ENCODE measurements around the gene FDCSP.
"Not testable (repeated sequence)": the region's sequence is repeated elsewhere in the genome, so short reads cannot be mapped to it uniquely, and the experiment has no call there.

FDCSP gene

DNA sequence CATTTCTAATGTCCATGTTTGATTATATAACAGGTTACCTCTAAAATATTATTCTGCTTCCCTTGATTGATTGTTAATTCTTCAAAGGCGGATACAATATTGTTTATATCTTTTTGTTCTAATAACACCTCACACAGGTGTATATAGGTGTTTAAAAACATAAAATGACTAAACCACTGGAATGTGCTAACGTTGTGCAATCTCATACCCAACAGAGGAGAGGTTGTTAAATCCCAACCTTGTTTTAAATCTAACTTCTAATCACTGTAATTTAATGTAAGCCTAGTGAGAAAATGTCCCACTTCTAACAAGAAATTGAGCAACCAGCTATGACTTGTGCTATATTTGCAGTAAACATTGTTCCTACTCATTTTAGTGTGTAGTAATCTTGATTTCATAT, 29.1 kb upstream of the FDCSP start:
- Histone ChIP-seq H3K4me3 (ENCODE audit: low read length) (no peak overlapping the region), H3K4me2 (ENCODE audit: low read depth, low read length) (no peak overlapping the region), H2AFZ (ENCODE audit: low read length) (no peak overlapping the region), H3K9me3 (replicated peaks; ENCODE audit: insufficient read depth, low read length) (no peaks in the 10 kb centered on the region), H3K27ac (ENCODE audit: low read length) (no peak overlapping the region), H3K9me2 (replicated peaks; ENCODE audit: insufficient read depth, low read length) (no peaks in the 10 kb centered on the region), H3K79me2 (ENCODE audit: low read length) (no peaks in the 10 kb centered on the region), H3K9ac (ENCODE audit: low read length) (no peak overlapping the region), H3K27me3 (replicated peaks; ENCODE audit: insufficient read depth, low read length) (no peaks in the 10 kb centered on the region), H3K4me1 (ENCODE audit: low read length) (no peaks in the 10 kb centered on the region), H3F3A (ENCODE audit: insufficient read depth, low read length) (no peaks in the 10 kb centered on the region), H3K36me3 (replicated peaks; ENCODE audit: insufficient read depth, low read length) (no peaks in the 10 kb centered on the region), H4K20me1 (ENCODE audit: insufficient read depth, low read length) (no peaks in the 10 kb centered on the region)
- TF ChIP-seq, protein P1, sequence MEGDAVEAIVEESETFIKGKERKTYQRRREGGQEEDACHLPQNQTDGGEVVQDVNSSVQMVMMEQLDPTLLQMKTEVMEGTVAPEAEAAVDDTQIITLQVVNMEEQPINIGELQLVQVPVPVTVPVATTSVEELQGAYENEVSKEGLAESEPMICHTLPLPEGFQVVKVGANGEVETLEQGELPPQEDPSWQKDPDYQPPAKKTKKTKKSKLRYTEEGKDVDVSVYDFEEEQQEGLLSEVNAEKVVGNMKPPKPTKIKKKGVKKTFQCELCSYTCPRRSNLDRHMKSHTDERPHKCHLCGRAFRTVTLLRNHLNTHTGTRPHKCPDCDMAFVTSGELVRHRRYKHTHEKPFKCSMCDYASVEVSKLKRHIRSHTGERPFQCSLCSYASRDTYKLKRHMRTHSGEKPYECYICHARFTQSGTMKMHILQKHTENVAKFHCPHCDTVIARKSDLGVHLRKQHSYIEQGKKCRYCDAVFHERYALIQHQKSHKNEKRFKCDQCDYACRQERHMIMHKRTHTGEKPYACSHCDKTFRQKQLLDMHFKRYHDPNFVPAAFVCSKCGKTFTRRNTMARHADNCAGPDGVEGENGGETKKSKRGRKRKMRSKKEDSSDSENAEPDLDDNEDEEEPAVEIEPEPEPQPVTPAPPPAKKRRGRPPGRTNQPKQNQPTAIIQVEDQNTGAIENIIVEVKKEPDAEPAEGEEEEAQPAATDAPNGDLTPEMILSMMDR (IDR thresholded peaks at IDR 0.05; ENCODE audit: low read length) = no peak
- no peak for TF ChIP-seq EZH2 (optimal IDR thresholded peaks at IDR 0.05; ENCODE audit: low read depth, low read length)
- TF ChIP-seq EZH2phosphoT487 (IDR thresholded peaks at IDR 0.05; ENCODE audit: low read length) = no peak
- no peak for DNase-seq

DNA sequence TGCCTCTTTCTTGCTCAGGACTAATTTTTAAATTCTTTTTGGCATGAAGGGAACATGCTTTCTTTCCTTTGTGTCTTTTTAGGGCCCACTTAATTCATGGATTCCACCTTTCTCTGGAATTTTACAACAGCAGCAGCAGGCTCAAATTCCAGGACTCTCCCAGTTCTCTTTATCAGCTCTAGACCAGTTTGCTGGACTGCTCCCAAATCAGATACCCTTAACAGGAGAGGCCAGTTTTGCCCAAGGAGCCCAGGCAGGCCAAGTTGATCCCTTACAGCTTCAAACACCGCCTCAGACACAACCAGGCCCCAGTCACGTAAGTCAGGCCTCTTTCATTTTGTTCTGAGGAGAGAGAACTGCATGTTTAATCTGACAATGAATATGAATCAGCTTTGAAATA, 28.1 kb upstream of the FDCSP start:
- DNase-seq = no peak
- Histone ChIP-seq H4K20me1 (ENCODE audit: insufficient read depth, low read length) (no peaks in the 10 kb centered on the region), H3K27me3 (replicated peaks; ENCODE audit: insufficient read depth, low read length) (no peaks in the 10 kb centered on the region), H3K9me3 (replicated peaks; ENCODE audit: insufficient read depth, low read length) (no peaks in the 10 kb centered on the region), H3K27ac (ENCODE audit: low read length) (no peak overlapping the region), H3K4me1 (ENCODE audit: low read length) (no peaks in the 10 kb centered on the region), H3F3A (ENCODE audit: insufficient read depth, low read length) (no peaks in the 10 kb centered on the region), H2AFZ (ENCODE audit: low read length) (no peak overlapping the region), H3K79me2 (ENCODE audit: low read length) (no peaks in the 10 kb centered on the region), H3K4me2 (ENCODE audit: low read depth, low read length) (no peak overlapping the region), H3K36me3 (replicated peaks; ENCODE audit: insufficient read depth, low read length) (no peaks in the 10 kb centered on the region), H3K4me3 (ENCODE audit: low read length) (no peak overlapping the region), H3K9ac (ENCODE audit: low read length) (no peak overlapping the region), H3K9me2 (replicated peaks; ENCODE audit: insufficient read depth, low read length) (no peaks in the 10 kb centered on the region)
- TF ChIP-seq EZH2phosphoT487 (IDR thresholded peaks at IDR 0.05; ENCODE audit: low read length) = no peak
- TF ChIP-seq EZH2 (optimal IDR thresholded peaks at IDR 0.05; ENCODE audit: low read depth, low read length) = no peak
- TF ChIP-seq, protein P1 (IDR thresholded peaks at IDR 0.05; ENCODE audit: low read length) = no peak

DNA sequence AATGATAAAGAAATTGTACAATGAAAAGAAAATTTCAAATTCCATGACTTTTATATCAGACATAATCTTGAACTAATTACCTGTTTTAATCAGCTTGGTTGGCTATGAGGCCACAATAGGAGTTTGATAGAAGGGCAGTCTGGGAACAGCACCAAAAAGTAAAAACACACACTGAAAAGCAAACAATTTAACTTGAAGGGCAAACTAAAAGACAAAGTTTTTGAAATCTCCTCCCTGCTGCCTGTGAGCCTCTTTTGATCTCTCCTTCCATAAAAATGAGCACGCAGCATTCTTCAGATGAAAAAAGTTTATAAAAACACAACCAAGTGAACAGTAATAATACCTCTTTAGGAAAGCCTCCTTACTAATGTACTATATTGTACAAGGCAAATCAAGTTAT, 22.3 kb upstream of the FDCSP start:
- no peak overlapping the region for H3K27ac ChIP-seq (ENCODE audit: low read length)
- H3K9me3 ChIP-seq (replicated peaks; ENCODE audit: insufficient read depth, low read length) = no peaks in the 10 kb centered on the region
- no peak overlapping the region for H3K9ac ChIP-seq (ENCODE audit: low read length)
- H3F3A ChIP-seq (ENCODE audit: insufficient read depth, low read length) = no peaks in the 10 kb centered on the region
- no peaks in the 10 kb centered on the region for H3K36me3 ChIP-seq (replicated peaks; ENCODE audit: insufficient read depth, low read length)
- DNase-seq = no peak
- H2AFZ ChIP-seq (ENCODE audit: low read length) = no peak overlapping the region
- H3K4me2 ChIP-seq (ENCODE audit: low read depth, low read length) = no peak overlapping the region
- H4K20me1 ChIP-seq (ENCODE audit: insufficient read depth, low read length) = no peaks in the 10 kb centered on the region
- TF ChIP-seq EZH2phosphoT487 (IDR thresholded peaks at IDR 0.05; ENCODE audit: low read length) (no peak), EZH2 (optimal IDR thresholded peaks at IDR 0.05; ENCODE audit: low read depth, low read length) (no peak)
- TF ChIP-seq, protein P1 (IDR thresholded peaks at IDR 0.05; ENCODE audit: low read length) = no peak
- H3K79me2 ChIP-seq (ENCODE audit: low read length) = no peaks in the 10 kb centered on the region
- H3K4me1 ChIP-seq (ENCODE audit: low read length) = no peaks in the 10 kb centered on the region
- no peaks in the 10 kb centered on the region for H3K9me2 ChIP-seq (replicated peaks; ENCODE audit: insufficient read depth, low read length)
- H3K27me3 ChIP-seq (replicated peaks; ENCODE audit: insufficient read depth, low read length) = no peaks in the 10 kb centered on the region
- H3K4me3 ChIP-seq (ENCODE audit: low read length) = no peak overlapping the region

DNA sequence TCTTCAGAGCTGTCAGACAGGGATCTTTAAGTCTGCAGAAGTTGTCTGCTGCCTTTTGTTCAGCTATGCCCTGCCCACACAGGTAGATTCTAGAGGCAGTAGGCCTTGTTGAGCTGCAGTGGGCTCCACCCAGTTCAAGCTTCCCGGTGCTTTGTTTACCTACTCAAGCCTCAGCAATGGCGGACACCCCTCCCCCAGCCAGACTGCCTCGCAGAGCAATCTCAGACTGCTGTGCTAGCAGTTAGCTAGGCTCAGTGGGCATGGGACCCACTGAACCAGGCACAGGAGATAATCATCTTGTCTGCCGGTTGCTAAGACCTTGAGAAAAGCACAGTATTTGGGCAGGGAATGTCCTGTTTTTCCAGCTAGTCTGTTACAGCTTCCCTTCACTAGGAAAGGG, 13.2 kb upstream of the FDCSP start:
- not testable (repeated sequence) for H3K9ac ChIP-seq (ENCODE audit: low read length); H3F3A ChIP-seq (ENCODE audit: insufficient read depth, low read length); H2AFZ ChIP-seq (ENCODE audit: low read length)

GRCh38 chr4:70216109-70216508, 9.8 kb upstream of the FDCSP start:
- H3K4me2 ChIP-seq (ENCODE audit: low read depth, low read length); H2AFZ ChIP-seq (ENCODE audit: low read length); H4K20me1 ChIP-seq (ENCODE audit: insufficient read depth, low read length); H3K4me3 ChIP-seq (ENCODE audit: low read length); H3K27me3 ChIP-seq (replicated peaks; ENCODE audit: insufficient read depth, low read length); H3K36me3 ChIP-seq (replicated peaks; ENCODE audit: insufficient read depth, low read length); H3K79me2 ChIP-seq (ENCODE audit: low read length); H3K9me3 ChIP-seq (replicated peaks; ENCODE audit: insufficient read depth, low read length); H3K9ac ChIP-seq (ENCODE audit: low read length); H3F3A ChIP-seq (ENCODE audit: insufficient read depth, low read length); DNase-seq; H3K9me2 ChIP-seq (replicated peaks; ENCODE audit: insufficient read depth, low read length); H3K4me1 ChIP-seq (ENCODE audit: low read length); H3K27ac ChIP-seq (ENCODE audit: low read length): not testable (repeated sequence)

More for the DNA sequence above, 13.2 kb upstream of the FDCSP start:
- not testable (repeated sequence) for H3K79me2 ChIP-seq (ENCODE audit: low read length); H3K4me3 ChIP-seq (ENCODE audit: low read length); H3K9me3 ChIP-seq (replicated peaks; ENCODE audit: insufficient read depth, low read length); DNase-seq; H3K36me3 ChIP-seq (replicated peaks; ENCODE audit: insufficient read depth, low read length); H3K4me1 ChIP-seq (ENCODE audit: low read length); H3K9me2 ChIP-seq (replicated peaks; ENCODE audit: insufficient read depth, low read length); H3K27ac ChIP-seq (ENCODE audit: low read length); H3K4me2 ChIP-seq (ENCODE audit: low read depth, low read length); H3K27me3 ChIP-seq (replicated peaks; ENCODE audit: insufficient read depth, low read length); H4K20me1 ChIP-seq (ENCODE audit: insufficient read depth, low read length)

DNA sequence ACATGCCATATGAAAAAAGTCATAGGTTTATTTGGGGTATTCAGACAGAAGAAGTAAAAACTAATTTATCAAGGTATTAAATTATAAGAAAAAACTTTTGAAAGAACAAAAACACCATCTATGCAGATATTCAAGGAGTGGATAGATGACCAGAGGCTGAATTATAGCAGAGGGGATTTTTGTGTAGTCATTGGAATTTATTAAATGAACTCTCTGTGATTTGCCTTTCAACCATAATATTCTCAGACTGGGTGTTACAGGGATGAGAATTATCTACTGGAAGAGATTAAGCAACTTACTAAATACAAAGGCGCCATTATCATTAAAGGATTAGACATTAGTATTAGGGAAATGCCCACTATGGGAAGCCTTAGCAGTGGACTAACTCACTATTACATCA, 9.4 kb upstream of the FDCSP start:
- H3K9me2 ChIP-seq (replicated peaks; ENCODE audit: insufficient read depth, low read length); H2AFZ ChIP-seq (ENCODE audit: low read length); DNase-seq; H4K20me1 ChIP-seq (ENCODE audit: insufficient read depth, low read length); H3K4me1 ChIP-seq (ENCODE audit: low read length); H3K27me3 ChIP-seq (replicated peaks; ENCODE audit: insufficient read depth, low read length); H3K4me2 ChIP-seq (ENCODE audit: low read depth, low read length); H3K9me3 ChIP-seq (replicated peaks; ENCODE audit: insufficient read depth, low read length); H3K4me3 ChIP-seq (ENCODE audit: low read length); H3K79me2 ChIP-seq (ENCODE audit: low read length); H3F3A ChIP-seq (ENCODE audit: insufficient read depth, low read length); H3K9ac ChIP-seq (ENCODE audit: low read length); H3K27ac ChIP-seq (ENCODE audit: low read length); H3K36me3 ChIP-seq (replicated peaks; ENCODE audit: insufficient read depth, low read length): not testable (repeated sequence)
